GM19035 (cell line): ENCODE measurements around the gene GJD3.

Source experiments
- ATAC-seq: cut with Tn5 transposase; IDR thresholded peaks from one replicate; pipeline ENCODE4 v1.9.1; 2021; ENCODE audit not compliant: unreplicated experiment

Gene GJD3

GRCh38 chr17:40325156-40326013, 39.2 kb downstream of the GJD3 start:
- no peak for ATAC-seq

- ATAC-seq, result no peak
Observed at GRCh38 chr17:40323391-40324381, 40.9 kb downstream of the GJD3 start.

GRCh38 chr17:40322358-40323315, 41.9 kb downstream of the GJD3 start:
- peak; percentile 39 for ATAC-seq

- ATAC-seq, result no peak
Observed at GRCh38 chr17:40321961-40322357, 42.6 kb downstream of the GJD3 start.

- ATAC-seq, result no peak
Observed at GRCh38 chr17:40321524-40321929, 43.0 kb downstream of the GJD3 start.

GRCh38 chr17:40320756-40321523, 43.6 kb downstream of the GJD3 start:
- ATAC-seq, result no peak

GRCh38 chr17:40319651-40320540, 44.6 kb downstream of the GJD3 start:
- no peak for ATAC-seq

- ATAC-seq, result no peak
Observed at GRCh38 chr17:40318830-40319391, 45.6 kb downstream of the GJD3 start.

GRCh38 chr17:40317880-40318829, 46.4 kb downstream of the GJD3 start:
- peak; percentile 54 for ATAC-seq

GRCh38 chr17:40317345-40317873, 47.1 kb downstream of the GJD3 start:
- no peak for ATAC-seq

- ATAC-seq, result no peak
Observed at GRCh38 chr17:40316571-40317344, 47.8 kb downstream of the GJD3 start.

GRCh38 chr17:40315678-40316570, 48.6 kb downstream of the GJD3 start:
- no peak for ATAC-seq

GRCh38 chr17:40315206-40315605, 49.3 kb downstream of the GJD3 start:
- ATAC-seq, result no peak

- no peak for ATAC-seq
Observed at GRCh38 chr17:40314584-40314956, 50.0 kb downstream of the GJD3 start.
